Trophoblast cell (in vitro differentiated cells and primary cell): ENCODE results near the gene OTUD4.

Experiments
- DNase-seq, 2 donors: peaks; one replicate each; pipeline ENCODE4 v3.0.0-alpha.2; 2016
- H2AFZ ChIP-seq: 2 replicates; pipeline ENCODE4 v1.6.1; 2013; ENCODE audit warnings: low read length, moderate library complexity, mild to moderate bottlenecking; ENCODE audit not compliant: insufficient read depth, poor library complexity
- H2AK5ac ChIP-seq: 2 replicates; pipeline ENCODE4 v1.6.1; 2013; ENCODE audit warnings: mild to moderate bottlenecking, low read length
- H2BK120ac ChIP-seq: 2 replicates; pipeline ENCODE4 v1.6.1; 2013; ENCODE audit warnings: low read length, mild to moderate bottlenecking, moderate library complexity; ENCODE audit not compliant: insufficient read depth, poor library complexity
- H2BK12ac ChIP-seq: 2 replicates; pipeline ENCODE4 v1.6.1; 2013; ENCODE audit warnings: mild to moderate bottlenecking, low read length, moderate library complexity
- H2BK5ac ChIP-seq: 2 replicates; pipeline ENCODE4 v1.6.1; 2013; ENCODE audit warnings: low read length, low read depth, moderate library complexity, mild to moderate bottlenecking; ENCODE audit not compliant: poor library complexity
- H3K14ac ChIP-seq: 2 replicates; pipeline ENCODE4 v1.6.1; 2013; ENCODE audit warnings: mild to moderate bottlenecking, low read length
- H3K18ac ChIP-seq: 2 replicates; pipeline ENCODE4 v1.6.1; 2013; ENCODE audit warnings: mild to moderate bottlenecking, low read length
- H3K23ac ChIP-seq: 2 replicates; pipeline ENCODE4 v1.6.1; 2013; ENCODE audit warnings: low read length
- H3K27ac ChIP-seq: 2 replicates; pipeline ENCODE4 v1.5.1; 2013; ENCODE audit warnings: low read depth, mild to moderate bottlenecking, inconsistent platforms, low read length, moderate library complexity
- H3K27me3 ChIP-seq: 2 replicates; pipeline ENCODE4 v1.6.1; 2013; ENCODE audit warnings: inconsistent platforms, mild to moderate bottlenecking, low read length, moderate library complexity; ENCODE audit not compliant: insufficient read depth
- H3K36me3 ChIP-seq, 2 experiments: 1 replicate in 1 of 2; 2 replicates in 1 of 2; pipeline ENCODE4 v1.6.1; 2013; ENCODE audit warnings: low read length in 2 of 2, mild to moderate bottlenecking in 2 of 2, moderate library complexity in 1 of 2; ENCODE audit not compliant: insufficient read depth in 2 of 2, control insufficient read depth in 1 of 2
- H3K4ac ChIP-seq: 2 replicates; pipeline ENCODE4 v1.6.1; 2013; ENCODE audit warnings: low read depth, mild to moderate bottlenecking, low read length, moderate library complexity
- H3K4me1 ChIP-seq, 2 experiments: 1 replicate in 1 of 2; 2 replicates in 1 of 2; pipeline ENCODE4 v1.6.1; 2013; ENCODE audit warnings: low read length in 2 of 2, mild to moderate bottlenecking in 2 of 2, moderate library complexity in 1 of 2; ENCODE audit not compliant: insufficient read depth in 2 of 2, control insufficient read depth in 1 of 2
- H3K4me2 ChIP-seq: 2 replicates; pipeline ENCODE4 v1.6.1; 2013; ENCODE audit warnings: inconsistent platforms, mild to moderate bottlenecking, low read length, moderate library complexity
- H3K4me3 ChIP-seq: 2 replicates; pipeline ENCODE4 v1.5.1; 2013; ENCODE audit warnings: mild to moderate bottlenecking, low read depth, low read length, inconsistent platforms
- H3K79me1 ChIP-seq: one replicate; pipeline ENCODE4 v1.6.1; 2013; ENCODE audit warnings: low read length
- H3K79me2 ChIP-seq: 2 replicates; pipeline ENCODE4 v1.6.1; 2013; ENCODE audit warnings: low read length, mild to moderate bottlenecking; ENCODE audit not compliant: control insufficient read depth, insufficient read depth, poor library complexity
- H3K9ac ChIP-seq: 2 replicates; pipeline ENCODE4 v1.6.1; 2013; ENCODE audit warnings: mild to moderate bottlenecking, low read length
- H3K9me3 ChIP-seq: 2 replicates; pipeline ENCODE4 v1.6.1; 2013; ENCODE audit warnings: low read depth, mild to moderate bottlenecking, control low read depth, inconsistent platforms, low read length; ENCODE audit not compliant: insufficient read depth
- H4K12ac ChIP-seq: 2 replicates; pipeline ENCODE4 v1.6.1; 2013; ENCODE audit warnings: low read depth, mild to moderate bottlenecking, low read length, moderate library complexity
- H4K8ac ChIP-seq: 2 replicates; pipeline ENCODE4 v1.6.1; 2013; ENCODE audit warnings: low read depth, mild to moderate bottlenecking, low read length, moderate library complexity
- H4K91ac ChIP-seq: one replicate; pipeline ENCODE4 v1.6.1; 2013; ENCODE audit warnings: low read depth, mild to moderate bottlenecking, low read length, moderate library complexity
- WGBS: extraction: QIAGEN DNeasy Blood & Tissue Kit; methylation state at CpG from one replicate; pipeline ENCODE4 v1.1.7; 2013; ENCODE audit warnings: missing lambda C conversion rate; ENCODE audit not compliant: insufficient read length, insufficient coverage; ENCODE audit errors: extremely low coverage; 5-methylcytosine and 5-hydroxymethylcytosine counted together

The OTUD4 gene

DNA sequence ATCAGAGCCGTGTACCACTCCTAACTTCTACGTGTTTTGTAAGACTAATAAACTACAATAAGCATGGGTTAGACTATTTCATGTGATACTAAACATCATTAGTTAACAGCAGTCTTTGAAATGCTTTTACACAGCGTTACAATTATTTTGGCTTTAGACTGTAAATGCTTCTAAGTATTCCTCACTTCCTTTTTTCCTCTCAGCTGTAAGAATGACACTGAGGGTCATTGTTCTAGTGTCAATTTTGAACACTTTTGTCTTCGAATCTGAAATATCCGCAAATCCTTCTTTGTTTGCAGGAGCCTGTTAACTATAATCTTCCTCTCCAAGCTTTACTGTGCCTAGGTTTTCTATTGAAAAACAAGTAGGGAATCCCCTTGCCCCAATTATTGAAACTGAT is 80.7 kb downstream of the OTUD4 start:
- H2AFZ ChIP-seq: no peak overlapping the region
- H3K79me2 ChIP-seq: peaks cover 9% of the 10 kb centered on the region
- no peak overlapping the region for H4K12ac ChIP-seq
- H3K9ac ChIP-seq: no peak overlapping the region
- H3K14ac ChIP-seq: no peak overlapping the region
- H3K23ac ChIP-seq: no peak overlapping the region
- no peak overlapping the region for H3K4ac ChIP-seq
- H3K27me3 ChIP-seq: no peaks in the 10 kb centered on the region
- no peak overlapping the region for H3K27ac ChIP-seq
- no peaks in the 10 kb centered on the region for H3K9me3 ChIP-seq
- no peak overlapping the region for H4K8ac ChIP-seq
- H2AK5ac ChIP-seq: no peak overlapping the region
- H2BK12ac ChIP-seq: no peak overlapping the region
- H3K79me1 ChIP-seq: peaks cover 8% of the 10 kb centered on the region
- H4K91ac ChIP-seq: no peak overlapping the region
- H2BK5ac ChIP-seq: no peak overlapping the region
- no peak overlapping the region for H2BK120ac ChIP-seq
- no peak overlapping the region for H3K18ac ChIP-seq
- no peak overlapping the region for H3K4me2 ChIP-seq
- peaks cover 0 to 5% of the 10 kb centered on the region in 2 experiments for H3K36me3 ChIP-seq
- no peak overlapping the region for H3K4me3 ChIP-seq
- no CpG with 5 or more reads among the region's 5 CpGs for WGBS
- peaks cover 3 to 5% of the 10 kb centered on the region in 2 experiments for H3K4me1 ChIP-seq
- DNase-seq: no peak

- H3K4ac ChIP-seq: peak overlapping the region; percentile 36
- H3K14ac ChIP-seq: peak overlapping the region; percentile 63
- H3K79me1 ChIP-seq: peaks cover 8% of the 10 kb centered on the region
- DNase-seq: peak; percentile 33 to 70
- H3K79me2 ChIP-seq: peaks cover 9% of the 10 kb centered on the region
- peak overlapping the region; percentile 70 for H4K91ac ChIP-seq
- peak overlapping the region; percentile 71 for H4K12ac ChIP-seq
- peaks cover 0 to 6% of the 10 kb centered on the region in 2 experiments for H3K36me3 ChIP-seq
- peaks cover 3 to 5% of the 10 kb centered on the region in 2 experiments for H3K4me1 ChIP-seq
- H3K27ac ChIP-seq: peak overlapping the region; percentile 47
- H3K27me3 ChIP-seq: no peaks in the 10 kb centered on the region
- H4K8ac ChIP-seq: peak overlapping the region; percentile 85
- H2AFZ ChIP-seq: peak overlapping the region; percentile 97
- H2BK120ac ChIP-seq: peak overlapping the region; percentile 58
- peak overlapping the region; percentile 15 for H2AK5ac ChIP-seq
- peak overlapping the region; percentile 75 for H3K4me2 ChIP-seq
- H3K9me3 ChIP-seq: no peaks in the 10 kb centered on the region
- H2BK5ac ChIP-seq: peak overlapping the region; percentile 65
- H3K9ac ChIP-seq: peak overlapping the region; percentile 95
- H3K4me3 ChIP-seq: peak overlapping the region; percentile 87
- WGBS: no CpG with 5 or more reads among the region's 9 CpGs
- no peak overlapping the region for H3K23ac ChIP-seq
- no peak overlapping the region for H2BK12ac ChIP-seq
- H3K18ac ChIP-seq: peak overlapping the region; percentile 42
These were observed 81.7 kb downstream of the OTUD4 start for GRCh38 chr4:145098675-145099037.

DNA sequence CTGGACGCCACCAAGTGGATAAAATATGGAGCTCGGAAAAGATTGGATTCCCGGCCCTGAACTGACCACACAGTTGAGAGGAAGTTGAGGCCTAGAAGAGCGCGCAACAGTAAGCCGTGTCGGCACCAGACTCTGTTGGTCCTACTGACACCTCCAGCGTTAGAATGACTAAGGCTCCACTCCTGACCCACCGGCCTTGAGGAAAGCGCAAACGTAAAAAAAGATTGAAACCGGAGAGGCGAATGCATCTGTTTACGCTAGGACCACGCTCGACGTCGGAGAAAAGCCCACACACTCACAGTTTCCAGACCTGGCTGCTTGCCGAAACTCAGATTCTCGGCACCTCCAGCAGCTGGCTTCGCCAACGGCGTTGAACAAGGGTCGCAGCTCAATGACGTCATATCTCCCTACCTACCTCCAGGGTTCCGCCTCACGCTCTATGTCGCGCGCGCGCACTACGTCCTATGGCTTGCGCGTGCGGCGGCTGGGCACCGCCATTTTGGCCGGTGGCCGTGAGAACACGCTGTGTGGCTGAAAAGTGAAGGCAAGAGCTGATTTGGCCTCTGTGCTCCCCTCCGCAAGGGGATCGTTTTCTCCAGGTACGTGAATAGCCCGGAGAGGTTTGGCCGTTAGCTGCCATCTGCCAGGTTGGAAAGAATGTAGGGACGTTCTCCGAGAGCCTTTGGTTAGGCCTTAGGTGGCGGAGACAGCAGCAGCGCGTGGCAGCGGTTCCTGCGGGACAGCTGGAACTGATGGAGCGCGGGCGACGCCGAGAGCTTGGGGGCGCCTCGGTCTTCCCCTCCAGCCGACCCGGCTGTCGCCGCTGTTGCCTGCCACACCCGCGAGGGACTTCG is 82.3 kb downstream of the OTUD4 start, which contains the start of the genes ABCE1 and ANAPC10:
Gene ABCE1, plus strand, starts transcription at position 491 of the 854 bp plus-strand sequence. CDS start 6,102 bp downstream, outside the sequence.
Gene ANAPC10, minus strand, starts transcription at position 376 of the 854 bp plus-strand sequence. CDS start 2,097 bp downstream, outside the sequence.
- Histone ChIP-seq H3K79me1 (peaks cover 8% of the 10 kb centered on the region), H3K4me1 (peaks cover 3 to 5% of the 10 kb centered on the region in 2 experiments), H3K18ac (peak within 1 kb of the TSS; percentile 58), H4K91ac (peak within 1 kb of the TSS; percentile 78), H3K14ac (peak within 1 kb of the TSS; percentile 63), H3K9me3 (no peaks in the 10 kb centered on the region), H4K12ac (peak within 1 kb of the TSS; percentile 72), H3K4ac (peak within 1 kb of the TSS; percentile 36), H2BK5ac (peak within 1 kb of the TSS; percentile 65), H3K27ac (peak within 1 kb of the TSS; percentile 66), H3K4me2 (peak within 1 kb of the TSS; percentile 75), H2BK12ac (no peak within 1 kb of the TSS), H2BK120ac (peak within 1 kb of the TSS; percentile 58), H3K79me2 (peaks cover 9% of the 10 kb centered on the region), H3K9ac (peak within 1 kb of the TSS; percentile 95), H4K8ac (peak within 1 kb of the TSS; percentile 85), H3K36me3 (peaks cover 0 to 5% of the 10 kb centered on the region in 2 experiments), H2AFZ (peak within 1 kb of the TSS; percentile 97), H3K27me3 (no peaks in the 10 kb centered on the region), H3K23ac (no peak within 1 kb of the TSS), H3K4me3 (peak within 1 kb of the TSS; percentile 87), H2AK5ac (peak within 1 kb of the TSS; percentile 15)
- DNase-seq: peak; percentile 98 to 100
- WGBS: no CpG with 5 or more reads among the region's 67 CpGs

GRCh38 chr4:145097331-145097820 is 83.0 kb downstream of the OTUD4 start:
- Histone ChIP-seq H3K9me3 (no peaks in the 10 kb centered on the region), H3K4me3 (peak overlapping the region; percentile 87), H4K8ac (peak overlapping the region; percentile 34), H3K79me1 (peaks cover 8% of the 10 kb centered on the region), H3K79me2 (peaks cover 9% of the 10 kb centered on the region), H4K91ac (no peak overlapping the region), H2AK5ac (no peak overlapping the region), H3K4me1 (peaks cover 3 to 5% of the 10 kb centered on the region in 2 experiments), H2AFZ (peak overlapping the region; percentile 89), H4K12ac (no peak overlapping the region), H3K14ac (no peak overlapping the region), H2BK12ac (no peak overlapping the region), H3K27ac (peak overlapping the region; percentile 66), H3K18ac (no peak overlapping the region), H3K4ac (no peak overlapping the region), H2BK5ac (no peak overlapping the region), H3K4me2 (peak overlapping the region; percentile 75), H3K27me3 (no peaks in the 10 kb centered on the region), H3K9ac (peak overlapping the region; percentile 90), H3K23ac (no peak overlapping the region), H3K36me3 (peaks cover 2 to 8% of the 10 kb centered on the region in 2 experiments), H2BK120ac (no peak overlapping the region)
- no CpG with 5 or more reads among the region's 10 CpGs for WGBS
- no peak for DNase-seq
